ENCODE data around the gene CACNA1F.
"Not testable (repeated sequence)": the region's sequence is repeated elsewhere in the genome, so short reads cannot be mapped to it uniquely, and the experiment has no call there.

The CACNA1F gene

DNA sequence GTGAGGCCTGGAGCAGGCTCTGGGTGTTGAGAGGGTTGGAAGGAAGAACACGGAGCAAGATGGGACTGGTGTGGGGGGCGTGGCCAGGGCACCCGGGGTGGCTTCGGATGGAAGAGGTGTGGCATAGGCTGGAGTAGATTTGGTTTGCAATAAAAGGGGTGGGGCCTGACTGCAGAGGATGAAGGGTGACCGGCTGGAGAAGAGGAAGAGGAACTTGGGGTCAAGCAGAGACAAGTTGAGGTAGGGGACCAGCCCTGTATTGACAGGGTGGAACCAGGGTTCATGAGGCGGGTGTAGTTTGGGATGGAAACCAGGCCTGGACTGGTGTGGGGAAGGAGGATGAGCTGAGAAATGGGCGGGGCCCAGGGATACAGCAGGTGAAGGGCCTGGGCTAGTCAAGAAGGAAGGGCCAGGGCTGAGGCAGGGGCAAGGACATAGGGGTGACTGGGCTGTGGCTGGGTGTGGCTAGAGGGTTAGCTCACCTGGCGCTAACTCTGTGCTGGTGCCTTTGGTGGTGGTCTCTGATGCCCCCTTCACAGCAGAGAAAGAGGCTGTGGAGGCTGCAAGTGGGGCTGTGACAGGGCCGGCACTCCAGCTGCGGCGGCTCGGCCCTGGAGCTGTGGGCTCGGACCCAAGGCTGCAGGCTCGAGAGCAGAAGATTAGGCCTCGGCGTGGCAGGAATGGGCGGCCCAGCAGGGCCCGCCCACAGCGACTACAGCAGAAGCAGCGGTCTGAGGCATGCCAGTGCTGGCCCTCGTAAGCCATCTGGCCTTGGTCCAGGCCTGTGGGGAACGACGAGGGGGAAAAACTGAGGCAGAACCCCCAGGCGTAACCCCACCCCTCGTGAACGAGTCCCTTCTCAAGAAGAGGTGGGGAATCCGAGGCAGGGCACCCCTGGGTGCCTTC, 56.5 kb downstream of the CACNA1F start:
- no peak for DNase-seq (ENCODE audit: low spot score)

DNA sequence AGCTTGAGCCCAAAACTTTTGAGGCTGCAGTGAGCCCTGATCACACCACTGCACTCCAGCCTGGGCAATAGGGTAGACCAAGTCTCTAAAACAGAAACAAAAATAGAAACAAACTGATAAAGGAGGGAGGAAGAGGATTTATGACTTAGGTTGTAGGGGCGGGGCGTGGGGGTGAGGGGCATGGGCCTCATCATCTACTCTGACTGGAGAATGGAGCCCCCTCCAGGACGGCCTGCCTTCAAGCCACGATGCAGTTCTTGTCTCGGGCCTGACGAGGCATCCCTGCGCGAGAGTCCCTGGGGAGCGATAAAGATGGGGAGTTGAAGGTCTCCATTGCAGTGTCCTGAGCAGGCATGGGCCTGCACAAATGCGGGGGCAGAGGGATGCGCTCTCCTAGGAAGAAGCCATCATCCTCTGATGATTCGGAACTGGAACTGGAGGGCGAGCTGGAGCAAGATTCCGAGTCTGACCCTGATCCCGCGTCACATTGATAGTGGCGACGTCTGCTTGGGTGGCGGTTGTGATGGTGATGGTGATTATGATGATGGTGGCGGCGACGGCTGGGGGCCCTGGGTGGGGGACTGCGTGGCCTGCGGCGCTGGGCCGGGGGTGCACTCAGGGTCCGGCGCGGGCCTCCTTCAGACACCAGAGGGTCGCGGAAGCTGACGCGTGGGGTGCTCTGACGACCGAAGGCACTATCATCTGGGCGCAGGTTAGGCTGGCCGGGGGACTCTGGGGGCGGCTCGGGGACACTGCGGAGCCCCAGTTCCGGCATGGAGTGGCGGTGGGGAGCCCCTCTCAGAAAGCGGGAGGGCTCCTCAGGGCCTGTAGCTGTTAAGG, 57.5 kb downstream of the CACNA1F start:
- no peak for DNase-seq (ENCODE audit: low spot score)

- DNase-seq (ENCODE audit: low spot score), result no peak
Observed at GRCh38 chrX:49174723-49175122, 58.4 kb downstream of the CACNA1F start.

DNA sequence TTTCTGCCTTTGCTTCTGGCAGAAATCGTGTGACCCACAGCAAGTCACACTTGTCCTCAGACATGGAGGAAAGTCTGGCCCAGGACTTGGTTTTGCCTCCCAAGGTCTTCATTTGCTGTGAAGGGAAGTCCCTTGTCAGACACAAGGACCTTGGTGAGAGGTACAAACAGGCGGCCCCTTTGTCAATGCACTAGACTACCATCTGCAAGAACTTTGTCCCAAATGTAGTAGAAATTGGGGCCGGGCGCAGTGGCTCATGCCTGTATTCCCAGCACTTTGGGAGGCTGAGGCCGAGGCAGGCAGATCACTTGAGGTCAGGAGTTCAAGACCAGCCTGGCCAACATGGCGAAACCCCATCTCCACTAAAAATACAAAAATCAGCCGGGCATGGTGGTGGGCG, 59.6 kb downstream of the CACNA1F start:
- DNase-seq (ENCODE audit: low spot score), result not testable (repeated sequence)

GRCh38 chrX:49172280-49172780, 60.8 kb downstream of the CACNA1F start:
- DNase-seq (ENCODE audit: low spot score), result peak; percentile 36

GRCh38 chrX:49171752-49172279, 61.3 kb downstream of the CACNA1F start, which contains the start of gene PLP2:
PLP2 (plus strand) TSS chrX:49171898; CDS start chrX:49172001, 103 bp downstream.
- peak; percentile 24 for DNase-seq (ENCODE audit: low spot score)

DNA sequence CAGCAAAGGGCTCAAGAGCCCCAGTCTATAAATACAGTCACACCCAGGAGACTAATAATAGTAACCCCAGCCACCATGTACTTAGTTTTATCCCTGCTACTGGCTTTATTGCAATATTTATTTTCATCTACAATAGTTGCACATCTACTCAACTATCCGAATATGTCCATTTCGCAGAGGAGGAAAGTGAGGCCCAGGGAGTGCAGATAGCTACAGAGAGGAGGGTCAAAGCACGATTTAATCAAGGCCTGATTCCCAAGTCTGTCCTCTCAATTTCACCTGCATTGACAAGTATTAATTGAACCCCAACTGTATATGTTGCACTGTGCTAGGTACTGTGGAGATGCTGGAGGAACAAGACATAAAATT, 65.4 kb downstream of the CACNA1F start:
- DNase-seq (ENCODE audit: low spot score), result no peak

GRCh38 chrX:49166914-49167739, 66.0 kb downstream of the CACNA1F start:
- DNase-seq (ENCODE audit: low spot score), result peak; percentile 45

GRCh38 chrX:49165901-49166881, 66.9 kb downstream of the CACNA1F start:
- DNase-seq (ENCODE audit: low spot score), result peak; percentile 63

DNA sequence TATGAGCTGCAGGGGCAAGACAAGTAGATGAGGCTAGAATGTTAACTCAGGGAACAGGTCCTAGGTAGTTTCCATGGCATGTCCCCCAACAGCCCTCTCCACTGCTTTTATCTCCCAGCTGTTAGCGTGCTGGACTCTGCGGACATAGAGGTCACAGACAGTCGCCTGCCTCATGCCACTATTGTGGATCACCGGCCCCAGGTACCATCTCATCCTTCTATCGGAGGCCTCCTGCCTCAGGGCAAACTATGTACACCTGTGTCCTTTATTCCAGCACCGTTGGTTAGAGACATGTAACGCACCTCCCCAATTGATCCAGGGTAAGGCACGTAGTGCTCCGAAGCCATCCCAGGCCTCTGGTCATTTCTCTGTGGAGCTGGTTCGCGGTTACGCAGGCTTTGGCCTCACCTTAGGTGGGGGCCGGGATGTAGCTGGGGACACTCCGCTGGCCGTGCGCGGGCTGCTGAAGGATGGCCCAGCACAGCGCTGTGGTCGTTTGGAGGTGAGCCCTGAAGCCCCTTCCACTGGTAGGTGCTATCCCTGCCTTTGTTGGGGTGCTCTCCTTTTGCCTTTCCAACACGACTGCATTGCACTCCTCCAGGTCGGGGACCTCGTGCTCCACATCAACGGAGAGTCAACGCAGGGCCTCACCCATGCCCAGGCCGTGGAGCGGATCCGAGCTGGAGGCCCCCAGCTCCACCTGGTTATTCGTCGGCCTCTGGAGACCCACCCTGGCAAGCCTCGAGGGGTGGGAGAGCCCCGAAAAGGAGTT, 68.4 kb downstream of the CACNA1F start:
- DNase-seq (ENCODE audit: low spot score), result no peak

GRCh38 chrX:49163555-49164419, 69.4 kb downstream of the CACNA1F start:
- peak; percentile 76 for DNase-seq (ENCODE audit: low spot score)

- DNase-seq (ENCODE audit: low spot score), result no peak
Observed at GRCh38 chrX:49162620-49163019, 70.5 kb downstream of the CACNA1F start, which contains the start of gene MAGIX. MAGIX (plus strand) TSS chrX:49162758; CDS start chrX:49162890, 132 bp downstream.

DNA sequence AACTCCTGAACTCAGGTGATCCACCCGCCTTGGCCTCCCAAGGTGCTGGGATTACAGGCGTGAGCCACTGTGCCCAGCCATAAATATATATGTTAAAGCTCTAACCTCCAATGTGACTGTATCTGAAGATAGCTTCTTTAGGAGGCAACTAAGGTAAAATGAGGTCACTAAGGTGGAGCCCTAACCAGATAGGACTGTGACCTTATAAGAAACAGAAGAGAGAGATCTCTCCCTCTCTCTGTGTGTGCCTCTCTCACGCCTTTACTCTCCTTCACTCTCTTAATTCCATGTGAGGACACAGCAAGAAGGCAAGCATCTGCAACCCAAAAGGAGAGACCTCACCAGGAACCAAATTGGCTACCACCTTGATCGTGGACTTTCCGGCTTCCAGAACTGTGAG, 71.5 kb downstream of the CACNA1F start:
- no peak for DNase-seq (ENCODE audit: low spot score)

GRCh38 chrX:49160908-49161307, 72.2 kb downstream of the CACNA1F start:
- no peak for DNase-seq (ENCODE audit: low spot score)

DNA sequence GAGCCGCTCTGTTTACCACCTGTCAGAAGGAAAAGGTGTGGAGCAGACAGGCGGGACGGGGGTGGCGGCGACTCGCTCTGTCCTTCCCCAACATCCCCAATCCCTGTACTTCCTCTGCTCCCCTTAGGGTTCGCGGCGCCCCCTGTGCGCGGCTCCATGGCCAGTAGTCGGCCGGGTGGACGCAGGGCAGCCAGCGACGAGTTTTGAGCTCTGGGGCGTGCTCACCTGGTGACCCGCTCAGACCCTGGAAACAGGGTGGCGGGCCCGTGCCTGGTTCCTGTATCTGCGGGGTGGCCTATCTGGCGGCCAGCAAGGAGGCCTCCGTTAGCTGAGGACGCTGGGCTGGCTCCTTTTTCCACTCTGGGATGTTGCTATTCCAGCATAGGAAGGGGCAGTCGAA, 75.9 kb downstream of the CACNA1F start:
- DNase-seq (ENCODE audit: low spot score), result no peak

DNA sequence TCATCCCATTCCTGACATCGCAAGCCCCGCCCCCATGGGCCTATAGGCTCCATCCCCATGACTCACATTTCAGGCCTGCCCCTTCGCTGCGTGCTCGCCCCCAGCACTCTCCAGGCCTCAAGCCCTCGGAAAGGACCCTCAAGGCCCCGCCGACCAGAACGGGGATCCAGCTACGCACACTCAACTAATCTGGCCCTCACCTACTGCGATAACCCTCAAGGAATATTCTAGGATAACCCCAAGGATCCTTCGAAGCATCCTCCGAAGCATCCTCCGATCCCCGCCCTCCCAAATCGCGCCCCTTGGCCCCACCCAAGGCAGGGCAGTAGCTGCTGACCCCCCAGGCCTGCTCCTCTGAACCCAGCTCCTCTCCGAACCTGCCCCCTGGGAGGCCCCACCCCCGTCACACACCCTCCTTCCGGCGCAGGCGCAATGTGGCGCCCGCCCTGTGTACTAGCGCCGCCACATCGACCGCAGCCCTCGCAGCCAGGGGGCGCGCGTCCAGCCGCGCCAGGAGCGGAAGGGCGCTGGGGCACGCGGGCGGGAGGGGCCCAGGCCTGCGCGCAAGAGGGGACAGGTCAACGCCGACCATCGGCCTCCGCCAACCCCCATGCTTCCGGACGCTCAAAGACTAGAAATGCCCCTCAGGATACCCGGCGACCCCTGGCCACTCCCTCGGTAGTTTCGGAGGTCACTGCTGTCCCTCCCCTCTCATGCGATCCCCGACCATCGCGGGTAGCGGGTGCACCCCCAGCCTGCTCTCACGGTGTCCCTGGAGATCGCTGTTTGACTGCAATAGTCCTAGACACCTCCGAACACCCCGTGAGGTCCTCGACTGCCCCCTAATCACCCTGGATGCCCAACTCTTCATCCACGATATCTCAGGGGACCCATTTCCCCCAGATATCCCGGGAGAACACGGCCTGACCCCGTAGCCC, 77.0 kb downstream of the CACNA1F start:
- peak; percentile 87 for DNase-seq (ENCODE audit: low spot score)

- DNase-seq (ENCODE audit: low spot score), result peak; percentile 37
Observed at GRCh38 chrX:49155243-49155899, 77.8 kb downstream of the CACNA1F start.

Measured in germinal center (tissue), 1 donor.